Gastroesophageal sphincter (tissue), 4 donors: ENCODE measurements around the gene CSF2RB. TPM values are rescaled to one million over a fixed set of nuclear protein-coding genes. Genes with fewer than 3 reads are reported as not detected.

Source experiments
- ATAC-seq: fragments of 150-250 bp; one replicate; pipeline ENCODE4 v1.9.1; 2016; ENCODE audit warnings: mild to moderate bottlenecking, moderate library complexity
- H3K27ac ChIP-seq, 4 donors: fragments of 200-600 bp; sonication (generic) in 3 of 4; 1 replicate in 3 of 4; 2 replicates in 1 of 4; pipeline ENCODE4 v1.5.1; 2016 to 2019
- H3K27me3 ChIP-seq: fragments of 200-600 bp; sonication (generic); one replicate; pipeline ENCODE4 v1.5.1; 2019
- H3K36me3 ChIP-seq, 2 donors: fragments of 200-600 bp; sonication (generic); one replicate each; pipeline ENCODE4 v1.5.1; 2019; ENCODE audit warnings: control low read depth in 1 of 2
- H3K4me1 ChIP-seq, 3 donors: fragments of 200-600 bp; sonication (generic); 1 replicate in 2 of 3; 2 replicates in 1 of 3; pipeline ENCODE4 v1.5.1; 2016 to 2019; ENCODE audit warnings: control low read depth in 2 of 3
- H3K4me3 ChIP-seq, 2 donors: fragments of 200-600 bp; sonication (generic); one replicate each; pipeline ENCODE4 v1.5.1; 2019; ENCODE audit warnings: mild to moderate bottlenecking in 1 of 2, moderate library complexity in 1 of 2
- H3K9me3 ChIP-seq, 3 donors: fragments of 200-600 bp; sonication (generic); one replicate each; pipeline ENCODE4 v1.5.1; 2017 to 2019; ENCODE audit warnings: control low read depth in 2 of 3
- CTCF ChIP-seq, 4 experiments: fragments of 200-600 bp in 2 of 4; fragments of 450-650 bp in 2 of 4; sonication (generic) in 1 of 4; IDR thresholded peaks; one replicate each; pipeline ENCODE4 v1.5.1; 2017 to 2019; ENCODE audit warnings: antibody characterized with exemption in 4 of 4, mild to moderate bottlenecking in 2 of 4, moderate library complexity in 2 of 4
- EP300 ChIP-seq: sonication (generic); formaldehyde crosslinking; IDR thresholded peaks from one replicate; pipeline ENCODE4 v1.6.1; 2017; ENCODE audit warnings: antibody characterized with exemption, mild to moderate bottlenecking
- POLR2A ChIP-seq, 2 donors: fragments of 450-650 bp; IDR thresholded peaks; one replicate each; pipeline ENCODE4 v1.6.1; 2017; ENCODE audit warnings: antibody characterized with exemption in 2 of 2, mild to moderate bottlenecking in 2 of 2, moderate library complexity in 1 of 2
- POLR2AphosphoS5 ChIP-seq: sonication (generic); formaldehyde crosslinking; IDR thresholded peaks from one replicate; pipeline ENCODE4 v1.6.1; 2017; ENCODE audit warnings: antibody characterized with exemption
- WGBS, 2 donors: methylation state at CpG; one replicate each; pipeline ENCODE4 v1.1.5; 2018; ENCODE audit warnings: low coverage in 1 of 2; 5-methylcytosine and 5-hydroxymethylcytosine counted together
- total RNA-seq, 4 donors: library from RNA; depleted of rRNA; stranded (reverse); fragments of >200 nt; gene quantifications; one replicate each; pipeline ENCODE4 v1.1.0, GENCODE V29; 2016

CSF2RB gene
- total RNA-seq, 4 donors from 2014 or later, result 1.4 to 12.0 (median 4.0) TPM

- 59 to 77% methylated on average over 7 to 10 of the region's 17 CpGs for WGBS, 2 donors
- no peak for TF ChIP-seq POLR2AphosphoS5
- TF ChIP-seq CTCF (IDR thresholded peaks at IDR 0.05), result no peak
- no peak for TF ChIP-seq EP300
- TF ChIP-seq POLR2A (IDR thresholded peaks at IDR 0.05), result no peak
- ATAC-seq, result no peak
These were observed 37.6 kb downstream of the CSF2RB start for GRCh38 chr22:36950797-36951590.

GRCh38 chr22:36951746-36952145, 38.3 kb downstream of the CSF2RB start:
- no peak for ATAC-seq
- no peaks in the 10 kb centered on the region for H3K36me3 ChIP-seq
- no peak overlapping the region for H3K27ac ChIP-seq
- H3K27me3 ChIP-seq, result peaks cover 53% of the 10 kb centered on the region
- peaks cover 0 to 4% (median 0%) of the 10 kb centered on the region in 3 donors for H3K9me3 ChIP-seq
- no peak overlapping the region for H3K4me3 ChIP-seq
- no peaks in the 10 kb centered on the region for H3K4me1 ChIP-seq
- TF ChIP-seq CTCF (IDR thresholded peaks at IDR 0.05) (no peak), EP300 (no peak), POLR2A (IDR thresholded peaks at IDR 0.05) (no peak), POLR2AphosphoS5 (no peak)
- 84 to 100% methylated on average over 1 to 5 of the region's 7 CpGs for WGBS, 2 donors

More at GRCh38 chr22:36950797-36951590, 37.6 kb downstream of the CSF2RB start:
- no peak overlapping the region for H3K27ac ChIP-seq
- peaks cover 53% of the 10 kb centered on the region for H3K27me3 ChIP-seq
- H3K4me1 ChIP-seq, result no peaks in the 10 kb centered on the region
- H3K4me3 ChIP-seq, result no peak overlapping the region
- no peaks in the 10 kb centered on the region for H3K9me3 ChIP-seq
- no peaks in the 10 kb centered on the region for H3K36me3 ChIP-seq

- Histone ChIP-seq H3K4me1 (no peaks in the 10 kb centered on the region), H3K9me3 (peaks cover 0 to 10% (median 0%) of the 10 kb centered on the region in 3 donors), H3K36me3 (no peaks in the 10 kb centered on the region), H3K4me3 (no peak overlapping the region), H3K27ac (no peak overlapping the region), H3K27me3 (peaks cover 53% of the 10 kb centered on the region)
- no peak for TF ChIP-seq POLR2AphosphoS5
- no peak for TF ChIP-seq POLR2A (IDR thresholded peaks at IDR 0.05)
- ATAC-seq, result no peak
- WGBS, 2 donors, result 33 to 77% methylated on average over 2 to 6 of the region's 13 CpGs
These were observed 40.0 kb downstream of the CSF2RB start for GRCh38 chr22:36953239-36954080.

GRCh38 chr22:36954251-36955014, 41.0 kb downstream of the CSF2RB start:
- Histone ChIP-seq H3K9me3 (peaks cover 0 to 10% (median 0%) of the 10 kb centered on the region in 3 donors), H3K4me1 (no peaks in the 10 kb centered on the region), H3K27ac (no peak overlapping the region), H3K27me3 (peaks cover 58% of the 10 kb centered on the region), H3K36me3 (no peaks in the 10 kb centered on the region), H3K4me3 (no peak overlapping the region)
- TF ChIP-seq POLR2A (IDR thresholded peaks at IDR 0.05), result no peak
- TF ChIP-seq CTCF (IDR thresholded peaks at IDR 0.05), result no peak
- no peak for TF ChIP-seq POLR2AphosphoS5
- no peak for TF ChIP-seq EP300
- no peak for ATAC-seq
- WGBS, 2 donors, result 27 to 49% methylated on average over 6 of the region's 10 CpGs

- WGBS, 2 donors, result no CpG with 5 or more reads among the region's 1 CpG
- no peak for ATAC-seq
- no peak overlapping the region for H3K4me3 ChIP-seq
- TF ChIP-seq POLR2AphosphoS5 (no peak), EP300 (no peak), CTCF (IDR thresholded peaks at IDR 0.05) (no peak), POLR2A (IDR thresholded peaks at IDR 0.05) (no peak)
- no peaks in the 10 kb centered on the region for H3K4me1 ChIP-seq
- no peaks in the 10 kb centered on the region for H3K36me3 ChIP-seq
- no peak overlapping the region for H3K27ac ChIP-seq
- peaks cover 0 to 10% (median 0%) of the 10 kb centered on the region in 3 donors for H3K9me3 ChIP-seq
- H3K27me3 ChIP-seq, result peaks cover 66% of the 10 kb centered on the region
These were observed 42.3 kb downstream of the CSF2RB start for GRCh38 chr22:36955691-36956090.
